Nephron (organoid): ENCODE measurements around the gene RAB6B.

Experiments
- H3K27ac Mint-ChIP-seq, 3 experiments: 2 replicates each; pipeline ENCODE4 v1.8.0; 2020; ENCODE audit warnings: mixed read lengths in 3 of 3, mild to moderate bottlenecking in 2 of 3, moderate library complexity in 1 of 3
- H3K27me3 Mint-ChIP-seq: 2 replicates; pipeline ENCODE4 v1.8.0; 2021; ENCODE audit warnings: low read depth, mild to moderate bottlenecking, moderate library complexity, mixed read lengths
- H3K36me3 Mint-ChIP-seq: 2 replicates; pipeline ENCODE4 v1.8.0; 2020; ENCODE audit warnings: low read depth, mixed read lengths
- H3K4me1 Mint-ChIP-seq: 2 replicates; pipeline ENCODE4 v1.8.0; 2020; ENCODE audit warnings: mixed read lengths
- H3K4me3 Mint-ChIP-seq, 3 experiments: 2 replicates each; pipeline ENCODE4 v1.8.0; 2020; ENCODE audit warnings: mild to moderate bottlenecking in 3 of 3, mixed read lengths in 3 of 3, moderate library complexity in 2 of 3
- H3K9me3 Mint-ChIP-seq: 2 replicates; pipeline ENCODE4 v1.8.0; 2020; ENCODE audit warnings: mixed read lengths
- CTCF ChIP-seq, 3 experiments: fragments of 200-600 bp; sonication (generic); IDR thresholded peaks; one replicate each; pipeline ENCODE4 v1.5.0; 2021; ENCODE audit warnings: antibody characterized with exemption in 3 of 3; ENCODE audit not compliant: unreplicated experiment in 3 of 3

Gene RAB6B

GRCh38 chr3:133921592-133921991 lies 25.9 kb upstream of the RAB6B start:
- no peak for TF ChIP-seq CTCF (IDR thresholded peaks at IDR 0.05; ENCODE audit: unreplicated experiment in 3 of 3)
- H3K4me1 Mint-ChIP-seq: no peaks in the 10 kb centered on the region
- peaks cover 16% of the 10 kb centered on the region for H3K27me3 Mint-ChIP-seq
- peaks cover 9% of the 10 kb centered on the region for H3K9me3 Mint-ChIP-seq
- H3K36me3 Mint-ChIP-seq: no peaks in the 10 kb centered on the region
- H3K27ac Mint-ChIP-seq: no peak overlapping the region
- no peak overlapping the region for H3K4me3 Mint-ChIP-seq

GRCh38 chr3:133917144-133917543 lies 21.5 kb upstream of the RAB6B start:
- no peak overlapping the region for H3K27ac Mint-ChIP-seq
- no peaks in the 10 kb centered on the region for H3K4me1 Mint-ChIP-seq
- peaks cover 9% of the 10 kb centered on the region for H3K9me3 Mint-ChIP-seq
- TF ChIP-seq CTCF (IDR thresholded peaks at IDR 0.05; ENCODE audit: unreplicated experiment in 3 of 3): no peak
- no peak overlapping the region for H3K4me3 Mint-ChIP-seq
- peaks cover 5% of the 10 kb centered on the region for H3K27me3 Mint-ChIP-seq
- H3K36me3 Mint-ChIP-seq: no peaks in the 10 kb centered on the region

- Mint-ChIP-seq H3K4me1 (no peaks in the 10 kb centered on the region), H3K9me3 (peaks cover 6% of the 10 kb centered on the region), H3K36me3 (no peaks in the 10 kb centered on the region), H3K27me3 (peaks cover 5% of the 10 kb centered on the region), H3K27ac (no peak overlapping the region), H3K4me3 (no peak overlapping the region)
- TF ChIP-seq CTCF (IDR thresholded peaks at IDR 0.05; ENCODE audit: unreplicated experiment in 3 of 3): no peak
Observed at GRCh38 chr3:133915685-133916658, 20.3 kb upstream of the RAB6B start.

GRCh38 chr3:133914839-133915600 lies 19.3 kb upstream of the RAB6B start:
- Mint-ChIP-seq H3K4me1 (no peaks in the 10 kb centered on the region), H3K4me3 (no peak overlapping the region), H3K27ac (no peak overlapping the region), H3K36me3 (no peaks in the 10 kb centered on the region), H3K9me3 (peaks cover 6% of the 10 kb centered on the region), H3K27me3 (peaks cover 5% of the 10 kb centered on the region)
- TF ChIP-seq CTCF (IDR thresholded peaks at IDR 0.05; ENCODE audit: unreplicated experiment in 3 of 3): no peak

- Mint-ChIP-seq H3K27ac (no peak overlapping the region), H3K4me1 (no peaks in the 10 kb centered on the region), H3K36me3 (no peaks in the 10 kb centered on the region), H3K4me3 (no peak overlapping the region), H3K27me3 (no peaks in the 10 kb centered on the region), H3K9me3 (no peaks in the 10 kb centered on the region)
- no peak for TF ChIP-seq CTCF (IDR thresholded peaks at IDR 0.05; ENCODE audit: unreplicated experiment in 3 of 3)
Observed at GRCh38 chr3:133910422-133910821, 14.7 kb upstream of the RAB6B start.
